GM23338 (cell line): ENCODE data around the gene SH3D19. TPM values are rescaled to one million over a fixed set of nuclear protein-coding genes. Genes with fewer than 3 reads are reported as not detected.

ENCODE experiments used
- ATAC-seq: fragments of 200-7000 bp; cut with Tn5 transposase; 3 replicates; pipeline ENCODE4 v1.9.1; 2020
- DNase-seq: peaks from one replicate; pipeline ENCODE4 v3.0.0-alpha.2; 2015; ENCODE audit warnings: low spot score
- H2AFZ ChIP-seq: fragments of 200-600 bp; sonication (generic); 2 replicates; pipeline ENCODE4 v1.8.0; 2016; ENCODE audit warnings: antibody characterized with exemption, mild to moderate bottlenecking, moderate library complexity
- H3F3A ChIP-seq: fragments of 200-600 bp; sonication (generic); replicated peaks from 2 replicates; pipeline ENCODE4 v1.8.0; 2017; ENCODE audit warnings: antibody characterized with exemption, mixed run types, low read depth
- H3K27ac ChIP-seq: fragments of 200-600 bp; sonication (generic); 2 replicates; pipeline ENCODE4 v1.6.1; 2016; ENCODE audit warnings: low read depth
- H3K27me3 ChIP-seq: fragments of 200-600 bp; sonication (generic); 2 replicates; pipeline ENCODE4 v1.8.0; 2016; ENCODE audit warnings: mild to moderate bottlenecking, mixed run types, moderate library complexity; ENCODE audit not compliant: insufficient read depth
- H3K36me3 ChIP-seq: fragments of 200-600 bp; sonication (generic); 2 replicates; pipeline ENCODE4 v1.8.0; 2016; ENCODE audit warnings: mild to moderate bottlenecking; ENCODE audit not compliant: insufficient read depth
- H3K4me1 ChIP-seq: fragments of 200-600 bp; sonication (generic); 2 replicates; pipeline ENCODE4 v1.8.0; 2016; ENCODE audit warnings: mild to moderate bottlenecking, moderate library complexity; ENCODE audit not compliant: insufficient read depth
- H3K4me2 ChIP-seq: fragments of 200-600 bp; sonication (generic); 2 replicates; pipeline ENCODE4 v1.7.1; 2017; ENCODE audit warnings: mixed run types
- H3K4me3 ChIP-seq: fragments of 200-600 bp; sonication (generic); 2 replicates; pipeline ENCODE4 v1.6.1; 2016; ENCODE audit warnings: mixed run types
- H3K79me2 ChIP-seq: fragments of 200-600 bp; sonication (generic); replicated peaks from 2 replicates; pipeline ENCODE4 v1.8.0; 2017; ENCODE audit warnings: mild to moderate bottlenecking; ENCODE audit not compliant: insufficient read depth
- H3K9me2 ChIP-seq: fragments of 200-600 bp; sonication (generic); 2 replicates; pipeline ENCODE4 v1.8.0; 2017; ENCODE audit not compliant: insufficient read depth
- H4K20me1 ChIP-seq: fragments of 200-600 bp; sonication (generic); replicated peaks from 2 replicates; pipeline ENCODE4 v1.8.0; 2017; ENCODE audit warnings: mild to moderate bottlenecking; ENCODE audit not compliant: insufficient read depth
- H3K27ac Mint-ChIP-seq: 2 replicates; pipeline ENCODE4 v1.8.0; 2020; ENCODE audit warnings: inconsistent platforms, mild to moderate bottlenecking, moderate library complexity, mixed read lengths
- H3K27me3 Mint-ChIP-seq: 3 replicates; pipeline ENCODE4 v1.8.0; 2022; ENCODE audit warnings: low read depth, mild to moderate bottlenecking, moderate library complexity, mixed read lengths, inconsistent platforms; ENCODE audit not compliant: insufficient read depth, poor library complexity
- H3K36me3 Mint-ChIP-seq: 3 replicates; pipeline ENCODE4 v1.8.0; 2021; ENCODE audit warnings: low read depth, mild to moderate bottlenecking, inconsistent platforms, moderate library complexity, mixed read lengths
- H3K4me1 Mint-ChIP-seq: 3 replicates; pipeline ENCODE4 v1.8.0; 2020; ENCODE audit warnings: mild to moderate bottlenecking, inconsistent platforms, mixed read lengths
- H3K4me3 Mint-ChIP-seq: 3 replicates; pipeline ENCODE4 v1.8.0; 2021; ENCODE audit warnings: moderate library complexity, mild to moderate bottlenecking, inconsistent platforms, mixed read lengths
- H3K9me3 Mint-ChIP-seq: 3 replicates; pipeline ENCODE4 v1.8.0; 2020; ENCODE audit warnings: moderate library complexity, mild to moderate bottlenecking, inconsistent platforms, mixed read lengths
- CTCF ChIP-seq, 2 experiments: fragments of 200-600 bp in 1 of 2; sonication (generic) in 1 of 2; conservative IDR thresholded peaks; 2 replicates each; pipeline versions ENCODE4 v1.5.1 to v1.6.1; 2016 to 2017; ENCODE audit warnings: antibody characterized with exemption in 2 of 2, low read depth in 2 of 2, mild to moderate bottlenecking in 2 of 2, moderate library complexity in 1 of 2
- EZH2 ChIP-seq: fragments of 200-600 bp; sonication (generic); IDR thresholded peaks from one replicate; pipeline ENCODE4 v1.8.0; 2017; ENCODE audit warnings: antibody characterized with exemption, mild to moderate bottlenecking, low read depth; ENCODE audit not compliant: unreplicated experiment
- EZH2phosphoT487 ChIP-seq: fragments of 200-600 bp; sonication (generic); IDR thresholded peaks from one replicate; pipeline ENCODE4 v1.8.1; 2018; ENCODE audit warnings: antibody characterized with exemption; ENCODE audit not compliant: unreplicated experiment
- JUNB ChIP-seq: IDR thresholded peaks from one replicate; pipeline ENCODE4 v1.6.1; 2016; ENCODE audit warnings: antibody characterized with exemption; ENCODE audit not compliant: unreplicated experiment
- POLR2AphosphoS5 ChIP-seq: IDR thresholded peaks from 2 replicates; pipeline ENCODE4 v1.6.1; 2016; ENCODE audit warnings: antibody characterized with exemption, low read depth
- REST ChIP-seq: IDR thresholded peaks from one replicate; pipeline ENCODE4 v1.6.1; 2018; ENCODE audit warnings: antibody characterized with exemption; ENCODE audit not compliant: unreplicated experiment
- ZNF114 ChIP-seq: fragments of 250-450 bp; sonication (Bioruptor Pico); IDR thresholded peaks from 2 replicates; pipeline ENCODE4 v1.5.0; 2020; ENCODE audit warnings: mild to moderate bottlenecking, moderate library complexity
- ZNF331 ChIP-seq: fragments of 250-450 bp; sonication (Bioruptor Pico); IDR thresholded peaks from 2 replicates; pipeline ENCODE4 v1.5.0; 2020; ENCODE audit warnings: low read depth, mild to moderate bottlenecking, moderate library complexity
- ZNF462 ChIP-seq: fragments of 250-450 bp; sonication (Bioruptor Pico); IDR thresholded peaks from 2 replicates; pipeline ENCODE4 v1.5.0; 2020; ENCODE audit warnings: mild to moderate bottlenecking, moderate library complexity
- polyA plus RNA-seq: library from polyadenylated mRNA; unstranded; fragments of >200 nt; fragmentation: Nextera tagmentation; extraction: Ambion mirVana; gene quantifications from 2 replicates; pipeline ENCODE4 v1.2.1, GENCODE V29; 2016
- total RNA-seq: library from RNA; depleted of rRNA; stranded (reverse); fragments of >200 nt; shearing (Covaris generic); gene quantifications from 2 replicates; pipeline ENCODE4 v1.2.3, GENCODE V29; 2014

Gene SH3D19
- total and polyA plus RNA-seq, 2 experiments from 2014 or later: 25.3 to 57.4 TPM

DNA sequence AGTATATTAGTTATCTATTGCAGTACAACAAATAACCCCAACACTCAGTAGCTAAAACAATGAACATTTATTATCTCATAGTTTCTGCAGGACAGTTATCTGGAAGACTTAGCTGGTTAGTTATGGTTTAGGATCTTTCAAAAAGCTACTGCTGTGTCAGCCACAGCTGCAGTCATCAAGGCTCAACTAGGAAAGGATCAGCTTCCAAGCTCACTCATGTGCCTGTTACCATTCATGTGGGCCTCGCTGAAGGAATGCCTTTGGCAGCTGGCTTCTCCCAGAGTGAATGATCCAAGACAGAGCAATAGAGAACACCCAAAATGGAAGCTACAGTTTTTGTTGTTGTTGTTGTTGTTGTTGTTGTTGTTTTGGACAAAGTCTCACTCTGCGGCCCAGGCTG lies 62.0 kb downstream of the SH3D19 start:
- H3K4me3 ChIP-seq: no peak overlapping the region
- Mint-ChIP-seq H3K27me3 (peaks cover 1% of the 10 kb centered on the region), H3K36me3 (peaks cover 17% of the 10 kb centered on the region), H3K4me1 (peaks cover 4% of the 10 kb centered on the region; the same call in 1 of the 3 replicates), H3K9me3 (no peaks in the 10 kb centered on the region; the same call in 2 of the 3 replicates), H3K27ac (no peak overlapping the region), H3K4me3 (no peak overlapping the region)
- no peaks in the 10 kb centered on the region for H3K4me1 ChIP-seq
- no peaks in the 10 kb centered on the region for H3K27me3 ChIP-seq
- H2AFZ ChIP-seq: no peak overlapping the region
- H3K4me2 ChIP-seq: no peak overlapping the region
- H4K20me1 ChIP-seq: peaks cover 13% of the 10 kb centered on the region
- ATAC-seq: no peak
- H3F3A ChIP-seq: no peaks in the 10 kb centered on the region
- H3K9me2 ChIP-seq: no peaks in the 10 kb centered on the region
- H3K27ac ChIP-seq: no peak overlapping the region
- DNase-seq: no peak
- TF ChIP-seq ZNF462 (CRISPR knock-in tag) (no peak), POLR2AphosphoS5 (no peak)
- no peaks in the 10 kb centered on the region for H3K36me3 ChIP-seq
- peaks cover 81% of the 10 kb centered on the region for H3K79me2 ChIP-seq

- H3F3A ChIP-seq: no peaks in the 10 kb centered on the region
- H4K20me1 ChIP-seq: no peaks in the 10 kb centered on the region; the same call in 1 of the 2 replicates
- no peaks in the 10 kb centered on the region for H3K4me1 ChIP-seq
- Mint-ChIP-seq H3K27ac (no peak overlapping the region), H3K27me3 (peaks cover 1% of the 10 kb centered on the region), H3K9me3 (peaks cover 6% of the 10 kb centered on the region; the same call in 2 of the 3 replicates), H3K4me1 (peaks cover 4% of the 10 kb centered on the region; the same call in 1 of the 3 replicates), H3K36me3 (peaks cover 36% of the 10 kb centered on the region), H3K4me3 (no peak overlapping the region)
- H3K9me2 ChIP-seq: no peaks in the 10 kb centered on the region
- H2AFZ ChIP-seq: no peak overlapping the region
- H3K4me2 ChIP-seq: no peak overlapping the region
- H3K79me2 ChIP-seq: peaks cover 73% of the 10 kb centered on the region
- no peak overlapping the region for H3K4me3 ChIP-seq
- ATAC-seq (no peak), DNase-seq (no peak)
- H3K36me3 ChIP-seq: no peaks in the 10 kb centered on the region
- H3K27ac ChIP-seq: peak overlapping the region; percentile 5; the same call in 1 of the 2 replicates
- H3K27me3 ChIP-seq: no peaks in the 10 kb centered on the region
- TF ChIP-seq CTCF (conservative IDR thresholded peaks at IDR 0.05; ENCODE audit: low read depth in 2 of 2) (no peak), ZNF114 (no peak), EZH2 (no peak), EZH2phosphoT487 (no peak), REST (no peak), ZNF331 (CRISPR knock-in tag) (no peak), JUNB (no peak)
Observed at GRCh38 chr4:151260526-151260925, 64.9 kb downstream of the SH3D19 start.
